Neural cell (in vitro differentiated cells): ENCODE measurements around the gene CDK11A.
"Not testable (repeated sequence)": the region's sequence is repeated elsewhere in the genome, so short reads cannot be mapped to it uniquely, and the experiment has no call there.

Experiments used
- CTCF ChIP-seq: fragments of 450-650 bp; IDR thresholded peaks from 2 replicates; pipeline ENCODE4 v1.5.1; 2014; ENCODE audit warnings: antibody characterized with exemption, mild to moderate bottlenecking, moderate library complexity; ENCODE audit not compliant: poor library complexity, severe bottlenecking
- EP300 ChIP-seq: fragments of 450-650 bp; conservative IDR thresholded peaks from 2 replicates; pipeline ENCODE4 v1.6.1; 2014; ENCODE audit warnings: antibody characterized with exemption, mild to moderate bottlenecking, moderate library complexity; ENCODE audit not compliant: poor library complexity, severe bottlenecking
- EZH2 ChIP-seq: fragments of 200-600, 300-800 bp; shearing (Covaris generic), sonication (generic); IDR thresholded peaks from 2 replicates; pipeline ENCODE4 v1.6.1; 2014; ENCODE audit warnings: antibody characterized with exemption, low read length, borderline replicate concordance, mild to moderate bottlenecking; ENCODE audit not compliant: insufficient read depth, poor library complexity, severe bottlenecking
- POLR2AphosphoS5 ChIP-seq: IDR thresholded peaks from 2 replicates; pipeline ENCODE4 v1.6.1; 2012
- REST ChIP-seq: IDR thresholded peaks from 2 replicates; pipeline ENCODE4 v1.6.1; 2012; ENCODE audit warnings: borderline replicate concordance
- SMC3 ChIP-seq: fragments of 450-650 bp; conservative IDR thresholded peaks from 2 replicates; pipeline ENCODE4 v1.6.1; 2014; ENCODE audit warnings: antibody characterized with exemption, mild to moderate bottlenecking, moderate library complexity; ENCODE audit not compliant: poor library complexity
- TAF1 ChIP-seq: IDR thresholded peaks from 2 replicates; pipeline ENCODE4 v1.6.1; 2012; ENCODE audit warnings: low read depth

GRCh38 chr1:1697358-1698183 lies 26.6 kb downstream of the CDK11A start:
- TF ChIP-seq EZH2, REST, CTCF, EP300, SMC3, TAF1, POLR2AphosphoS5: not testable (repeated sequence)
